Ascending aorta (tissue), 2 donors: ENCODE data around the gene DDX47. TPM values are rescaled to one million over a fixed set of nuclear protein-coding genes. Genes with fewer than 3 reads are reported as not detected.

Experiments used
- DNase-seq, 2 donors: peaks; one replicate each; pipeline ENCODE4 v3.0.0-alpha.2; 2019; ENCODE audit warnings: low spot score in 2 of 2
- H3K27ac ChIP-seq, 2 donors: fragments of 200-600 bp; sonication (generic); one replicate each; pipeline ENCODE4 v1.5.1; 2016 to 2017; ENCODE audit warnings: mild to moderate bottlenecking in 1 of 2
- H3K27me3 ChIP-seq: fragments of 200-600 bp; sonication (generic); one replicate; pipeline ENCODE4 v1.5.1; 2017
- H3K36me3 ChIP-seq, 2 donors: fragments of 200-600 bp; sonication (generic); one replicate each; pipeline ENCODE4 v1.5.1; 2016
- H3K4me1 ChIP-seq, 2 donors: fragments of 200-600 bp; sonication (generic); one replicate each; pipeline ENCODE4 v1.5.1; 2016 to 2017; ENCODE audit warnings: mild to moderate bottlenecking in 1 of 2
- H3K4me3 ChIP-seq, 2 donors: fragments of 200-600 bp; sonication (generic); one replicate each; pipeline ENCODE4 v1.5.1; 2016 to 2017; ENCODE audit warnings: mild to moderate bottlenecking in 1 of 2
- H3K9me3 ChIP-seq, 2 donors: fragments of 200-600 bp; sonication (generic); one replicate each; pipeline ENCODE4 v1.5.1; 2016
- intact Hi-C: fragments of 100-400 bp; cut with DNase I; formaldehyde crosslinking; loops from one replicate; pipeline ENCODE4 v1.15.1; 2023
- total RNA-seq: library from RNA; depleted of rRNA; stranded (reverse); fragments of >200 nt; gene quantifications from one replicate; pipeline ENCODE4 v1.1.0, GENCODE V29; 2016
- TF ChIP-seq, protein P1 (sequence below), 3 experiments: fragments of 200-600 bp in 2 of 3; fragments of 450-650 bp in 1 of 3; sonication (generic) in 2 of 3; IDR thresholded peaks; one replicate each; pipeline ENCODE4 v1.5.1; 2016 to 2019; ENCODE audit warnings: antibody characterized with exemption in 3 of 3, mild to moderate bottlenecking in 1 of 3, moderate library complexity in 1 of 3

Gene DDX47
- total RNA-seq, 1 donor from 2014 or later: 36.4 TPM

DNA sequence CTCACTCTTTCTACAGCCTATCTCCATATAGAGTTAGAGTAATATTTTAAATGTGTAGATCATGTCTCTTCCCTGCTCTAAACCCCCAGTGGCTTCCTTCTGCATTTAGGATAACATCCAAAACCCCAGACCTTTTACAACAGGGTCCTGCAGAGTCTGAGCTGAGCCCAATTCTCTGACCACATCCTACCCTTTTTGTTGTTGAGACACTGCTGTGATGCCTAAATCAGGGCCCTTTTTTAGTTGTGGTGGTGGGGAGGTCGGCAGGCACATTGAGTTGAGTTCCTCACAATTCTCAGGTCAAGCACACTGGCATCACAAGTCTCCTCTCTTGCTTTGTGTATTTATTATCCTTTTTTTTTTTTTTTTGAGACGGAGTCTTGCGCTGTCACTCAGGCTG, 1.8 kb upstream of the DDX47 start:
- no peaks in the 10 kb centered on the region for H3K9me3 ChIP-seq
- no peaks in the 10 kb centered on the region for H3K36me3 ChIP-seq
- no peaks in the 10 kb centered on the region for H3K27me3 ChIP-seq
- H3K27ac ChIP-seq: no peak overlapping the region
- H3K4me3 ChIP-seq: no peak overlapping the region
- TF ChIP-seq, protein P1, sequence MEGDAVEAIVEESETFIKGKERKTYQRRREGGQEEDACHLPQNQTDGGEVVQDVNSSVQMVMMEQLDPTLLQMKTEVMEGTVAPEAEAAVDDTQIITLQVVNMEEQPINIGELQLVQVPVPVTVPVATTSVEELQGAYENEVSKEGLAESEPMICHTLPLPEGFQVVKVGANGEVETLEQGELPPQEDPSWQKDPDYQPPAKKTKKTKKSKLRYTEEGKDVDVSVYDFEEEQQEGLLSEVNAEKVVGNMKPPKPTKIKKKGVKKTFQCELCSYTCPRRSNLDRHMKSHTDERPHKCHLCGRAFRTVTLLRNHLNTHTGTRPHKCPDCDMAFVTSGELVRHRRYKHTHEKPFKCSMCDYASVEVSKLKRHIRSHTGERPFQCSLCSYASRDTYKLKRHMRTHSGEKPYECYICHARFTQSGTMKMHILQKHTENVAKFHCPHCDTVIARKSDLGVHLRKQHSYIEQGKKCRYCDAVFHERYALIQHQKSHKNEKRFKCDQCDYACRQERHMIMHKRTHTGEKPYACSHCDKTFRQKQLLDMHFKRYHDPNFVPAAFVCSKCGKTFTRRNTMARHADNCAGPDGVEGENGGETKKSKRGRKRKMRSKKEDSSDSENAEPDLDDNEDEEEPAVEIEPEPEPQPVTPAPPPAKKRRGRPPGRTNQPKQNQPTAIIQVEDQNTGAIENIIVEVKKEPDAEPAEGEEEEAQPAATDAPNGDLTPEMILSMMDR (IDR thresholded peaks at IDR 0.05): no peak
- DNase-seq: peak in 1 of 2 donors; percentile 62
- intact Hi-C loops: loop anchor here (10.0 kb wide), 1 partner anchor 293 kb away; the partner anchor contains the start of gene GSG1
- H3K4me1 ChIP-seq: peaks cover 5 to 7% of the 10 kb centered on the region in 2 donors

DNA sequence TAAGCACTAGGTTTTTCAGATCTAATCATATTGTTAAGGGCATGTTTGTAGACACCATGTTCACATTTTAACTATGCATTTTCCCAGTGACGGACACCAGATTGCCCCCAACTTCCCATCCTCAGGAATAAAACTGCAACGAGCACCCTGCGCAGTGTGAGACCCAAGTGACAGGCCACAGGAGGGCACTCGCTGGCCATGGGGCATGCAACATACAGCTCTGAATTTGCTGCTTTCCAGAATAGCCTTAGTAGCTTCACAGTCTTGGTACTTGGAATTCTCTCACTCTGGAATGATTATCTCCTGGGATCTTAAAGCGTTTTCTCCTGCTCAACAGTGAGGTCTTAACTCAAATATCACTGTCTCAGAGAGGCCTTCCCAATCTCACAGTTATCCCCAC, 972 bp upstream of the DDX47 start:
- intact Hi-C loops: loop anchor here (10.0 kb wide), 1 partner anchor 293 kb away; the partner anchor contains the start of gene GSG1
- no peak overlapping the region for H3K27ac ChIP-seq
- TF ChIP-seq, protein P1 (IDR thresholded peaks at IDR 0.05): no peak
- DNase-seq: peak in 1 of 2 donors; percentile 57
- H3K27me3 ChIP-seq: no peaks in the 10 kb centered on the region
- no peaks in the 10 kb centered on the region for H3K36me3 ChIP-seq
- H3K9me3 ChIP-seq: no peaks in the 10 kb centered on the region
- peaks cover 5 to 10% of the 10 kb centered on the region in 2 donors for H3K4me1 ChIP-seq
- H3K4me3 ChIP-seq: no peak overlapping the region

DNA sequence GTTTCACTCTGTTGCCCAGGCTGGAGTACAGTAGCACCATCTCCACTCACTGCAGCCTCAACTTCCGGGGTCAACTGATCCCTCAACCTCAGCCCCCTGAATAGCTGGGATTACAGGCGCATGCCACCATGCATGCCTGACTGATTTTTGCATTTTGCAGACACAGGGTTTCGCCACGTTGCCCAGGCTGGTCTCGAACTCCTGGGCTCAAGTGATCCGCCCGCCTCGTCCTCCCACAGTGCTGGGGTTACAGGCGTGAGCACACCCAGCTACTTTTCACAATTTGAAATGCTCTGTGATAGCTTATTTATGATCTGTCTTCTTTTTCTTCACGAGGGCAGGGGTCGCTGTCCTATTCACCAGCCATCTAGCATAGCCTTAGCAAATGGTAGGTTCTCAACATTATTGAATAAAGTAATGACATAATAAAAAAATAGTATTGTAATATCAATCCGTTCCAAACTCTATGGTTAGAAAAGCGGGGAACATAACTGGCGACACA, 477 bp upstream of the DDX47 start:
- no peak overlapping the region for H3K27ac ChIP-seq
- H3K4me3 ChIP-seq: no peak overlapping the region
- peaks cover 5 to 10% of the 10 kb centered on the region in 2 donors for H3K4me1 ChIP-seq
- no peaks in the 10 kb centered on the region for H3K36me3 ChIP-seq
- intact Hi-C loops: loop anchor here (1.0 to 10.0 kb wide), 2 partner anchors 24 to 292 kb away; partner anchors contain the start of gene GSG1
- peak in 1 of 2 donors; percentile 49 for DNase-seq
- TF ChIP-seq, protein P1 (IDR thresholded peaks at IDR 0.05): no peak
- H3K27me3 ChIP-seq: no peaks in the 10 kb centered on the region
- H3K9me3 ChIP-seq: no peaks in the 10 kb centered on the region

DNA sequence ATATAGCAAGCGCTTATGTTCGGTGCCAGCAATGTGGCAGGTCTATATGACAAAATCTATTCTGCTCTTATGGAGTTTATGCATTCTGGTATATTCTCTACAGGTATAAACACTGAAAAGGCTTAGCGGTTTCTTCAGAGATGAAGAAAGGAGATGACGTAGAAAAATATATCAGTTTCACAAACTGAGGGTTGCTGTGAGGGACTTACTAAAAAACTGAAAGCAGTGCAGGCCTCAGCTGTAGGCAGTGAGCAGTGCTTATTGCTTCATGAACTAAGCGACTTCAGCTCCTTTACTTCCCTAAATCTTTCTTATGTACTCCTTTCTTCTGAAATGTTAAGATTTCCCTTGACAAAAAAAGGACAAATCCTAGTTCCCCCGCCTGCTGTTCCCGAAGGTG, 4.5 kb downstream of the DDX47 start:
- Histone ChIP-seq H3K27ac (no peak overlapping the region), H3K9me3 (no peaks in the 10 kb centered on the region), H3K36me3 (peaks cover 4 to 17% of the 10 kb centered on the region in 2 donors), H3K27me3 (no peaks in the 10 kb centered on the region), H3K4me1 (peaks cover 5 to 17% of the 10 kb centered on the region in 2 donors), H3K4me3 (no peak overlapping the region)
- no peak for DNase-seq
- intact Hi-C loops: loop anchor here (10.0 kb wide), 1 partner anchor 287 kb away; the partner anchor contains the start of gene GSG1
- TF ChIP-seq, protein P1 (IDR thresholded peaks at IDR 0.05): no peak

DNA sequence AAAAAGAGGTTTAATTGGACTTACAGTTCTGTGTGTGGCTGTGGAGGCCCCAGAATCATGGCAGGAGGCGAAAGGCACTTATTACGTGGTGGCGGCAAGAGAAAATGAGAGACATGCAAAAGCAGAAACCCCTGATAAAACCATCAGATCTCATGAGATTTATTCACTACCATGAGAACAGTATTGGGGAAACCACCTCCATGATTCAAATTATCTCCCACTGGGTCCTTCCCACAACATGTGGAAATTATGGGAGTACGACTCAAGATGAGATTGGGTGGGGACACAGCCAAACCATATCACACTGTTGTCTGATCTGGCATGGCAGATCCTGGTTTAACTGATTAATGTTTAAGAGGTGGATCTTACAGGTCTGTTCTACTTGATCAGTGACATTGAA, 5.6 kb downstream of the DDX47 start:
- no peaks in the 10 kb centered on the region for H3K27me3 ChIP-seq
- TF ChIP-seq, protein P1 (IDR thresholded peaks at IDR 0.05): no peak
- DNase-seq: no peak
- H3K4me3 ChIP-seq: no peak overlapping the region
- intact Hi-C loops: loop anchor here (10.0 kb wide), 1 partner anchor 286 kb away; the partner anchor contains the start of gene GSG1
- peaks cover 5 to 16% of the 10 kb centered on the region in 2 donors for H3K4me1 ChIP-seq
- H3K27ac ChIP-seq: peak overlapping the region; percentile 68 to 79
- H3K36me3 ChIP-seq: peaks cover 13 to 28% of the 10 kb centered on the region in 2 donors
- H3K9me3 ChIP-seq: no peaks in the 10 kb centered on the region
